HepG2 (cell line): Measurements from ENCODE around the gene FAM83C. TPM values are rescaled to one million over a fixed set of nuclear protein-coding genes. Genes with fewer than 3 reads are reported as not detected.

ENCODE experiments used
- ADNP ChIP-seq: sonication (generic); formaldehyde crosslinking; IDR thresholded peaks from 2 replicates; pipeline ENCODE4 v1.4.0; 2020; ENCODE audit warnings: missing genetic modification reagents
- CHD4 ChIP-seq: fragments of 200-600 bp; sonication (generic); IDR thresholded peaks from 2 replicates; pipeline ENCODE4 v1.7.0; 2017; ENCODE audit warnings: mild to moderate bottlenecking, low read length, borderline replicate concordance
- FOXA3 ChIP-seq: IDR thresholded peaks from 2 replicates; pipeline ENCODE4 v1.6.1; 2016; ENCODE audit warnings: missing genetic modification reagents, missing compliant biosample characterization
- KDM2A ChIP-seq: sonication (generic); formaldehyde crosslinking; IDR thresholded peaks from 2 replicates; pipeline ENCODE4 v1.4.0; 2020; ENCODE audit warnings: low read depth, missing genetic modification reagents, borderline replicate concordance
- MAFG ChIP-seq: sonication (generic); formaldehyde crosslinking; IDR thresholded peaks from 2 replicates; pipeline ENCODE4 v1.5.1; 2020; ENCODE audit warnings: mild to moderate bottlenecking, missing genetic modification reagents
- NRL ChIP-seq: sonication (generic); formaldehyde crosslinking; IDR thresholded peaks from 2 replicates; pipeline ENCODE4 v1.5.0; 2020; ENCODE audit warnings: missing genetic modification reagents, mild to moderate bottlenecking, moderate library complexity, borderline replicate concordance
- RBAK ChIP-seq: sonication (generic); formaldehyde crosslinking; IDR thresholded peaks from 2 replicates; pipeline ENCODE4 v1.5.1; 2020; ENCODE audit warnings: mild to moderate bottlenecking, missing genetic modification reagents
- RORA ChIP-seq: sonication (generic); formaldehyde crosslinking; IDR thresholded peaks from 2 replicates; pipeline ENCODE4 v1.5.0; 2020; ENCODE audit warnings: mild to moderate bottlenecking, missing genetic modification reagents, moderate library complexity
- SIN3A ChIP-seq: IDR thresholded peaks from 2 replicates; pipeline ENCODE4 v1.6.1; 2011; ENCODE audit warnings: low read depth, mild to moderate bottlenecking, control low read depth, low read length, borderline replicate concordance
- ZNF557 ChIP-seq: sonication (generic); formaldehyde crosslinking; IDR thresholded peaks from 2 replicates; pipeline ENCODE4 v1.4.0; 2020; ENCODE audit warnings: missing genetic modification reagents
- ZNF768 ChIP-seq: sonication (generic); formaldehyde crosslinking; IDR thresholded peaks from 2 replicates; pipeline ENCODE4 v1.4.0; 2020; ENCODE audit warnings: missing genetic modification reagents
- ZNF776 ChIP-seq: sonication (generic); formaldehyde crosslinking; IDR thresholded peaks from 2 replicates; pipeline ENCODE4 v1.4.0; 2020; ENCODE audit warnings: mild to moderate bottlenecking, missing genetic modification reagents
- polyA plus RNA-seq, 8 experiments: library from polyadenylated mRNA; depleted of rRNA in 3 of 8; stranded (reverse) in 7 of 8; unstranded in 1 of 8; fragments of >200 nt; fragmentation: Illumina TruSeq in 4 of 8; extraction: Trizol in 4 of 8; gene quantifications; 2 replicates each; pipeline versions ENCODE4 v1.2.1 to v1.2.3, GENCODE V29; 2011 to 2016; ENCODE audit warnings: low read depth in 4 of 8, missing spikeins in 1 of 8, mixed read lengths in 1 of 8; ENCODE audit not compliant: insufficient read depth in 1 of 8
- total RNA-seq, 5 experiments: library from RNA; depleted of rRNA; stranded (reverse); fragments of >200 nt; fragmentation: Illumina TruSeq; extraction: Trizol; gene quantifications; 2 replicates each; pipeline ENCODE4 v1.2.3, GENCODE V29; 2016; ENCODE audit warnings: low read depth in 1 of 5
- TF ChIP-seq, protein P1 (sequence below): IDR thresholded peaks from 2 replicates; pipeline ENCODE4 v1.6.1; 2012; ENCODE audit warnings: inconsistent platforms
- TF ChIP-seq, protein P2 (sequence below): IDR thresholded peaks from 2 replicates; pipeline ENCODE4 v1.6.1; 2012; ENCODE audit warnings: low read depth, low read length, improper control_type of control experiment
- TF ChIP-seq, protein P3 (sequence below): sonication (generic); formaldehyde crosslinking; IDR thresholded peaks from 2 replicates; pipeline ENCODE4 v1.5.0; 2020; ENCODE audit warnings: mild to moderate bottlenecking, missing genetic modification reagents
- TF ChIP-seq, protein P4 (sequence below): sonication (generic); formaldehyde crosslinking; IDR thresholded peaks from 2 replicates; pipeline ENCODE4 v1.5.1; 2020; ENCODE audit warnings: mild to moderate bottlenecking, missing genetic modification reagents, moderate library complexity
- TF ChIP-seq, protein P5 (sequence below): sonication (generic); formaldehyde crosslinking; IDR thresholded peaks from 2 replicates; pipeline ENCODE4 v1.4.0; 2020; ENCODE audit warnings: missing genetic modification reagents, mild to moderate bottlenecking, borderline replicate concordance
- TF ChIP-seq, protein P6 (sequence below): sonication (generic); formaldehyde crosslinking; IDR thresholded peaks from 2 replicates; pipeline ENCODE4 v1.8.1; 2022; ENCODE audit warnings: mild to moderate bottlenecking, missing genetic modification reagents
- TF ChIP-seq, protein P7 (sequence below): sonication (generic); formaldehyde crosslinking; IDR thresholded peaks from 2 replicates; pipeline ENCODE4 v1.4.0; 2020; ENCODE audit warnings: missing genetic modification reagents

Gene FAM83C
- total and polyA plus RNA-seq, 2 of the 13 experiments (the other 11 are each of a cell fraction or from before 2014, with no cell fraction given) = 0.04 TPM; not detected in 1

DNA sequence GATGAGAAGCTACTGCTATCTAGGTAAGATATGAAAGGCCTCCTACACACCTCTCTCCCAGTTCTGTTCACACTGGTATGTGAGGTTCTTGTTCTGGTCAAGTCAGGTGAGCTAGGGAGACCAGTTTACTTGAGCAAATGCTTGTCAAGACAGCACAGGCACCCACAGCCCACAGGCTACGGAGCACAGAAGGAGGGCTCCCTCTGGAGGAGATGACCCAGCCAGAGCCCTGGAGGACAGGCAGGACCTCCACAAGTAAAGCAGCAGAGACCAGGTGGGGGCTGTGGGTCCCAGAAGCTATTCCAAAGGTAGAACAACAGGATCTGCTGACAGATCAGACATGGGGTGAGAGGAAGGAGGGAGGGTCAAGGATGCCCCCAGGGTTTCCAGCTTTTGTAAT lies 27.5 kb downstream of the FAM83C start (continued):
- TF ChIP-seq, protein P1, sequence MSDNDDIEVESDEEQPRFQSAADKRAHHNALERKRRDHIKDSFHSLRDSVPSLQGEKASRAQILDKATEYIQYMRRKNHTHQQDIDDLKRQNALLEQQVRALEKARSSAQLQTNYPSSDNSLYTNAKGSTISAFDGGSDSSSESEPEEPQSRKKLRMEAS = 0 out of 2 replicates have a peak, but pooled peaks have one; percentile 18
- TF ChIP-seq ZNF776 (CRISPR knock-in tag) (no peak), MAFG (CRISPR knock-in tag) (no peak), ADNP (CRISPR knock-in tag) (no peak), RORA (no peak), RBAK (CRISPR knock-in tag) (no peak), KDM2A (CRISPR knock-in tag) (no peak; the same call in none of the 2 replicates), CHD4 (no peak), ZNF557 (no peak), FOXA3 (no peak), SIN3A (no peak), NRL (CRISPR knock-in tag) (no peak), ZNF768 (CRISPR knock-in tag) (0 out of 2 replicates have a peak, but pooled peaks have one; percentile 31)
- TF ChIP-seq, protein P2, sequence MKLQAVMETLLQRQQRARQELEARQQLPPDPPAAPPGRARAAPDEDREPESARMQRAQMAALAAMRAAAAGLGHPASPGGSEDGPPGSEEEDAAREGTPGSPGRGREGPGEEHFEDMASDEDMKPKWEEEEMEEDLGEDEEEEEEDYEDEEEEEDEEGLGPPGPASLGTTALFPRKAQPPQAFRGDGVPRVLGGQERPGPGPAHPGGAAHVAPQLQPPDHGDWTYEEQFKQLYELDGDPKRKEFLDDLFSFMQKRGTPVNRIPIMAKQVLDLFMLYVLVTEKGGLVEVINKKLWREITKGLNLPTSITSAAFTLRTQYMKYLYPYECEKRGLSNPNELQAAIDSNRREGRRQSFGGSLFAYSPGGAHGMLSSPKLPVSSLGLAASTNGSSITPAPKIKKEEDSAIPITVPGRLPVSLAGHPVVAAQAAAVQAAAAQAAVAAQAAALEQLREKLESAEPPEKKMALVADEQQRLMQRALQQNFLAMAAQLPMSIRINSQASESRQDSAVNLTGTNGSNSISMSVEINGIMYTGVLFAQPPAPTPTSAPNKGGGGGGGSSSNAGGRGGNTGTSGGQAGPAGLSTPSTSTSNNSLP = no peak
- TF ChIP-seq, protein P3, sequence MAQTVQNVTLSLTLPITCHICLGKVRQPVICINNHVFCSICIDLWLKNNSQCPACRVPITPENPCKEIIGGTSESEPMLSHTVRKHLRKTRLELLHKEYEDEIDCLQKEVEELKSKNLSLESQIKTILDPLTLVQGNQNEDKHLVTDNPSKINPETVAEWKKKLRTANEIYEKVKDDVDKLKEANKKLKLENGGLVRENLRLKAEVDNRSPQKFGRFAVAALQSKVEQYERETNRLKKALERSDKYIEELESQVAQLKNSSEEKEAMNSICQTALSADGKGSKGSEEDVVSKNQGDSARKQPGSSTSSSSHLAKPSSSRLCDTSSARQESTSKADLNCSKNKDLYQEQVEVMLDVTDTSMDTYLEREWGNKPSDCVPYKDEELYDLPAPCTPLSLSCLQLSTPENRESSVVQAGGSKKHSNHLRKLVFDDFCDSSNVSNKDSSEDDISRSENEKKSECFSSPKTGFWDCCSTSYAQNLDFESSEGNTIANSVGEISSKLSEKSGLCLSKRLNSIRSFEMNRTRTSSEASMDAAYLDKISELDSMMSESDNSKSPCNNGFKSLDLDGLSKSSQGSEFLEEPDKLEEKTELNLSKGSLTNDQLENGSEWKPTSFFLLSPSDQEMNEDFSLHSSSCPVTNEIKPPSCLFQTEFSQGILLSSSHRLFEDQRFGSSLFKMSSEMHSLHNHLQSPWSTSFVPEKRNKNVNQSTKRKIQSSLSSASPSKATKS (CRISPR knock-in tag) = no peak
- TF ChIP-seq, protein P4, sequence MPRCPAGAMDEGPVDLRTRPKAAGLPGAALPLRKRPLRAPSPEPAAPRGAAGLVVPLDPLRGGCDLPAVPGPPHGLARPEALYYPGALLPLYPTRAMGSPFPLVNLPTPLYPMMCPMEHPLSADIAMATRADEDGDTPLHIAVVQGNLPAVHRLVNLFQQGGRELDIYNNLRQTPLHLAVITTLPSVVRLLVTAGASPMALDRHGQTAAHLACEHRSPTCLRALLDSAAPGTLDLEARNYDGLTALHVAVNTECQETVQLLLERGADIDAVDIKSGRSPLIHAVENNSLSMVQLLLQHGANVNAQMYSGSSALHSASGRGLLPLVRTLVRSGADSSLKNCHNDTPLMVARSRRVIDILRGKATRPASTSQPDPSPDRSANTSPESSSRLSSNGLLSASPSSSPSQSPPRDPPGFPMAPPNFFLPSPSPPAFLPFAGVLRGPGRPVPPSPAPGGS (CRISPR knock-in tag) = no peak
- TF ChIP-seq, protein P5, sequence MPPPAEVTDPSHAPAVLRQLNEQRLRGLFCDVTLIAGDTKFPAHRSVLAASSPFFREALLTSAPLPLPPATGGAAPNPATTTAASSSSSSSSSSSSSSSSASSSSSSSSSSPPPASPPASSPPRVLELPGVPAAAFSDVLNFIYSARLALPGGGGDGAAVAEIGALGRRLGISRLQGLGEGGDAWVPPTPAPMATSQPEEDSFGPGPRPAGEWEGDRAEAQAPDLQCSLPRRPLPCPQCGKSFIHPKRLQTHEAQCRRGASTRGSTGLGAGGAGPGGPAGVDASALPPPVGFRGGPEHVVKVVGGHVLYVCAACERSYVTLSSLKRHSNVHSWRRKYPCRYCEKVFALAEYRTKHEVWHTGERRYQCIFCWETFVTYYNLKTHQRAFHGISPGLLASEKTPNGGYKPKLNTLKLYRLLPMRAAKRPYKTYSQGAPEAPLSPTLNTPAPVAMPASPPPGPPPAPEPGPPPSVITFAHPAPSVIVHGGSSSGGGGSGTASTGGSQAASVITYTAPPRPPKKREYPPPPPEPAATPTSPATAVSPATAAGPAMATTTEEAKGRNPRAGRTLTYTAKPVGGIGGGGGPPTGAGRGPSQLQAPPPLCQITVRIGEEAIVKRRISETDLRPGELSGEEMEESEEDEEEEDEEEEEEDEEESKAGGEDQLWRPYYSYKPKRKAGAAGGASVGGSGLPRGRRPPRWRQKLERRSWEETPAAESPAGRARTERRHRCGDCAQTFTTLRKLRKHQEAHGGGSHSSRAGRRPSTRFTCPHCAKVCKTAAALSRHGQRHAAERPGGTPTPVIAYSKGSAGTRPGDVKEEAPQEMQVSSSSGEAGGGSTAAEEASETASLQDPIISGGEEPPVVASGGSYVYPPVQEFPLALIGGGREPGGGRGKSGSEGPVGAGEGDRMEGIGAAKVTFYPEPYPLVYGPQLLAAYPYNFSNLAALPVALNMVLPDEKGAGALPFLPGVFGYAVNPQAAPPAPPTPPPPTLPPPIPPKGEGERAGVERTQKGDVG (CRISPR knock-in tag) = no peak
- TF ChIP-seq, protein P6, sequence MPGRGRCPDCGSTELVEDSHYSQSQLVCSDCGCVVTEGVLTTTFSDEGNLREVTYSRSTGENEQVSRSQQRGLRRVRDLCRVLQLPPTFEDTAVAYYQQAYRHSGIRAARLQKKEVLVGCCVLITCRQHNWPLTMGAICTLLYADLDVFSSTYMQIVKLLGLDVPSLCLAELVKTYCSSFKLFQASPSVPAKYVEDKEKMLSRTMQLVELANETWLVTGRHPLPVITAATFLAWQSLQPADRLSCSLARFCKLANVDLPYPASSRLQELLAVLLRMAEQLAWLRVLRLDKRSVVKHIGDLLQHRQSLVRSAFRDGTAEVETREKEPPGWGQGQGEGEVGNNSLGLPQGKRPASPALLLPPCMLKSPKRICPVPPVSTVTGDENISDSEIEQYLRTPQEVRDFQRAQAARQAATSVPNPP (CRISPR knock-in tag) = no peak
- TF ChIP-seq, protein P7, sequence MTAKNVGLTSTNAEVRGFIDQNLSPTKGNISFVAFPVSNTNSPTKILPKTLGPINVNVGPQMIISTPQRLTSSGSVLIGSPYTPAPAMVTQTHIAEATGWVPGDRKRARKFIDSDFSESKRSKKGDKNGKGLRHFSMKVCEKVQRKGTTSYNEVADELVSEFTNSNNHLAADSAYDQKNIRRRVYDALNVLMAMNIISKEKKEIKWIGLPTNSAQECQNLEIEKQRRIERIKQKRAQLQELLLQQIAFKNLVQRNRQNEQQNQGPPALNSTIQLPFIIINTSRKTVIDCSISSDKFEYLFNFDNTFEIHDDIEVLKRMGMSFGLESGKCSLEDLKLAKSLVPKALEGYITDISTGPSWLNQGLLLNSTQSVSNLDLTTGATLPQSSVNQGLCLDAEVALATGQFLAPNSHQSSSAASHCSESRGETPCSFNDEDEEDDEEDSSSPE (CRISPR knock-in tag) = no peak
